Measurements from ENCODE around the gene CCNC. TPM values are rescaled to one million over a fixed set of nuclear protein-coding genes. Genes with fewer than 3 reads are reported as not detected.

CCNC gene
- total and polyA plus RNA-seq, 2 experiments from 2014 or later: 108 to 143 TPM

DNA sequence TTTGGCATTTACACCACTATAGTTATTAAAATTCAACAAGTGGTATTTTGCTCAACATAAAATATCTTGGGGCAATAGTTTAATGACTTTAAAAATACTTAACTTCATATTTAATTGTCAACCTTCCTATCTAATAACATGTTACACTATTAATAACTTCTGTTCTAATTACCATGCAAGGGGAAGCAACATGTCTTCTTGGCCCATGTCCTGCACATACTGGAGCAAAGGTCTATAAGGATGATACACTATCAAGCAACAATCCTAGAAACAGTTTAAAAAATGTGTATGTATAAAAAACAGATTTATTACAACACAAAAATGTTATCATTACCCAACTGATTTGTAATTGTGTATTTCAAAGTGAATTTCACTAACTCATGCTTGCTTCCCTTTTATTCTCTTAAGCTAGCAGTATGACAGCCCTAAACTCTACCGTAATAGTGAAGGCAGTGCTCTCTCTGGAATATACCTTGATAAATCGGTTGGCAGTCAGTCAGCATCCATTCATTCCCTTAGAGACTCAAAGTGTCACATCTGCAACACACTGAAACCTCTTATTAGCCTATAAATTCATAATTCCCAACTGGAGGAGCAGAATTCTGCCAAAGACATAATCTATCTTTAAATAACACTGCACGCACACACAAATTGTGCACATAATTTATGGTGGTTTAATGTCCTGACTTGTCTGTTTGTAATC, 18.3 kb downstream of the CCNC start:
- TF ChIP-seq, protein P1, sequence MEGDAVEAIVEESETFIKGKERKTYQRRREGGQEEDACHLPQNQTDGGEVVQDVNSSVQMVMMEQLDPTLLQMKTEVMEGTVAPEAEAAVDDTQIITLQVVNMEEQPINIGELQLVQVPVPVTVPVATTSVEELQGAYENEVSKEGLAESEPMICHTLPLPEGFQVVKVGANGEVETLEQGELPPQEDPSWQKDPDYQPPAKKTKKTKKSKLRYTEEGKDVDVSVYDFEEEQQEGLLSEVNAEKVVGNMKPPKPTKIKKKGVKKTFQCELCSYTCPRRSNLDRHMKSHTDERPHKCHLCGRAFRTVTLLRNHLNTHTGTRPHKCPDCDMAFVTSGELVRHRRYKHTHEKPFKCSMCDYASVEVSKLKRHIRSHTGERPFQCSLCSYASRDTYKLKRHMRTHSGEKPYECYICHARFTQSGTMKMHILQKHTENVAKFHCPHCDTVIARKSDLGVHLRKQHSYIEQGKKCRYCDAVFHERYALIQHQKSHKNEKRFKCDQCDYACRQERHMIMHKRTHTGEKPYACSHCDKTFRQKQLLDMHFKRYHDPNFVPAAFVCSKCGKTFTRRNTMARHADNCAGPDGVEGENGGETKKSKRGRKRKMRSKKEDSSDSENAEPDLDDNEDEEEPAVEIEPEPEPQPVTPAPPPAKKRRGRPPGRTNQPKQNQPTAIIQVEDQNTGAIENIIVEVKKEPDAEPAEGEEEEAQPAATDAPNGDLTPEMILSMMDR (conservative IDR thresholded peaks at IDR 0.05; ENCODE audit: low read depth in 2 of 2): no peak
- TF ChIP-seq CREB1 (CRISPR knock-in tag; IDR thresholded peaks at IDR 0.05; ENCODE audit: low read depth) (no peak), ZNF114 (CRISPR knock-in tag; IDR thresholded peaks at IDR 0.05) (no peak), JUNB (IDR thresholded peaks at IDR 0.05; ENCODE audit: unreplicated experiment) (no peak), POLR2AphosphoS5 (IDR thresholded peaks at IDR 0.05; ENCODE audit: low read depth) (no peak)
- no peaks in the 10 kb centered on the region for H3K27me3 ChIP-seq (ENCODE audit: insufficient read depth)
- DNase-seq (ENCODE audit: low spot score): no peak

GRCh38 chr6:99548706-99549105, 19.8 kb downstream of the CCNC start:
- no peak overlapping the region for H3K4me2 ChIP-seq
- H3K4me3 ChIP-seq: no peak overlapping the region
- no peaks in the 10 kb centered on the region for H3K9me3 Mint-ChIP-seq
- H4K20me1 ChIP-seq (replicated peaks; ENCODE audit: insufficient read depth): peaks cover 14% of the 10 kb centered on the region
- no peak overlapping the region for H3K27ac Mint-ChIP-seq
- H3K4me3 Mint-ChIP-seq: no peak overlapping the region; the same call in 2 of the 3 replicates
- no peaks in the 10 kb centered on the region for H3K27me3 ChIP-seq (ENCODE audit: insufficient read depth)
- H3K36me3 ChIP-seq (ENCODE audit: insufficient read depth): peaks cover 22% of the 10 kb centered on the region
- H3K79me2 ChIP-seq (replicated peaks; ENCODE audit: insufficient read depth): 0 out of 2 replicates have a peak, but pooled peaks cover 5% of the 10 kb centered on the region
- no peaks in the 10 kb centered on the region for H3K4me1 ChIP-seq (ENCODE audit: insufficient read depth)
- H2AFZ ChIP-seq: no peak overlapping the region
- DNase-seq (ENCODE audit: low spot score) (no peak), ATAC-seq (no peak)
- no peak overlapping the region for H3K27ac ChIP-seq (ENCODE audit: low read depth)
- peaks cover 64% of the 10 kb centered on the region for H3K36me3 Mint-ChIP-seq (ENCODE audit: low read depth)
- no peaks in the 10 kb centered on the region for H3K4me1 Mint-ChIP-seq
- H3K9me2 ChIP-seq (ENCODE audit: insufficient read depth): no peaks in the 10 kb centered on the region
- no peaks in the 10 kb centered on the region for H3K27me3 Mint-ChIP-seq (ENCODE audit: insufficient read depth, low read depth, poor library complexity)
- no peaks in the 10 kb centered on the region for H3F3A ChIP-seq (replicated peaks; ENCODE audit: low read depth)
- TF ChIP-seq, protein P1 (conservative IDR thresholded peaks at IDR 0.05; ENCODE audit: low read depth in 2 of 2): no peak
- TF ChIP-seq STAT1 (IDR thresholded peaks at IDR 0.05; ENCODE audit: unreplicated experiment): no peak
- TF ChIP-seq, protein P2, sequence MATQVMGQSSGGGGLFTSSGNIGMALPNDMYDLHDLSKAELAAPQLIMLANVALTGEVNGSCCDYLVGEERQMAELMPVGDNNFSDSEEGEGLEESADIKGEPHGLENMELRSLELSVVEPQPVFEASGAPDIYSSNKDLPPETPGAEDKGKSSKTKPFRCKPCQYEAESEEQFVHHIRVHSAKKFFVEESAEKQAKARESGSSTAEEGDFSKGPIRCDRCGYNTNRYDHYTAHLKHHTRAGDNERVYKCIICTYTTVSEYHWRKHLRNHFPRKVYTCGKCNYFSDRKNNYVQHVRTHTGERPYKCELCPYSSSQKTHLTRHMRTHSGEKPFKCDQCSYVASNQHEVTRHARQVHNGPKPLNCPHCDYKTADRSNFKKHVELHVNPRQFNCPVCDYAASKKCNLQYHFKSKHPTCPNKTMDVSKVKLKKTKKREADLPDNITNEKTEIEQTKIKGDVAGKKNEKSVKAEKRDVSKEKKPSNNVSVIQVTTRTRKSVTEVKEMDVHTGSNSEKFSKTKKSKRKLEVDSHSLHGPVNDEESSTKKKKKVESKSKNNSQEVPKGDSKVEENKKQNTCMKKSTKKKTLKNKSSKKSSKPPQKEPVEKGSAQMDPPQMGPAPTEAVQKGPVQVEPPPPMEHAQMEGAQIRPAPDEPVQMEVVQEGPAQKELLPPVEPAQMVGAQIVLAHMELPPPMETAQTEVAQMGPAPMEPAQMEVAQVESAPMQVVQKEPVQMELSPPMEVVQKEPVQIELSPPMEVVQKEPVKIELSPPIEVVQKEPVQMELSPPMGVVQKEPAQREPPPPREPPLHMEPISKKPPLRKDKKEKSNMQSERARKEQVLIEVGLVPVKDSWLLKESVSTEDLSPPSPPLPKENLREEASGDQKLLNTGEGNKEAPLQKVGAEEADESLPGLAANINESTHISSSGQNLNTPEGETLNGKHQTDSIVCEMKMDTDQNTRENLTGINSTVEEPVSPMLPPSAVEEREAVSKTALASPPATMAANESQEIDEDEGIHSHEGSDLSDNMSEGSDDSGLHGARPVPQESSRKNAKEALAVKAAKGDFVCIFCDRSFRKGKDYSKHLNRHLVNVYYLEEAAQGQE (IDR thresholded peaks at IDR 0.05; ENCODE audit: unreplicated experiment): no peak

More for the DNA sequence above, 18.3 kb downstream of the CCNC start:
- H3K27ac Mint-ChIP-seq: no peak overlapping the region
- no peak overlapping the region for H3K4me2 ChIP-seq
- H3K9me2 ChIP-seq (ENCODE audit: insufficient read depth): no peaks in the 10 kb centered on the region
- H3K27me3 Mint-ChIP-seq (ENCODE audit: insufficient read depth, low read depth, poor library complexity): no peaks in the 10 kb centered on the region
- 0 out of 2 replicates have a peak, but pooled peaks cover 11% of the 10 kb centered on the region for H3K79me2 ChIP-seq (replicated peaks; ENCODE audit: insufficient read depth)
- ATAC-seq: no peak
- H3K27ac ChIP-seq (ENCODE audit: low read depth): no peak overlapping the region
- H3F3A ChIP-seq (replicated peaks; ENCODE audit: low read depth): no peaks in the 10 kb centered on the region
- H3K36me3 ChIP-seq (ENCODE audit: insufficient read depth): peaks cover 25% of the 10 kb centered on the region
- no peaks in the 10 kb centered on the region for H3K4me1 Mint-ChIP-seq
- H3K4me3 ChIP-seq: no peak overlapping the region
- H2AFZ ChIP-seq: no peak overlapping the region
- H3K9me3 Mint-ChIP-seq: no peaks in the 10 kb centered on the region
- peaks cover 18% of the 10 kb centered on the region for H4K20me1 ChIP-seq (replicated peaks; ENCODE audit: insufficient read depth)
- H3K36me3 Mint-ChIP-seq (ENCODE audit: low read depth): peaks cover 67% of the 10 kb centered on the region
- H3K4me1 ChIP-seq (ENCODE audit: insufficient read depth): no peaks in the 10 kb centered on the region
- no peak overlapping the region for H3K4me3 Mint-ChIP-seq

Measured in GM23338 (cell line).